GM23338 (cell line): ENCODE data around the gene TTLL9. TPM values are rescaled to one million over a fixed set of nuclear protein-coding genes. Genes with fewer than 3 reads are reported as not detected.

ENCODE experiments used
- ATAC-seq: fragments of 200-7000 bp; cut with Tn5 transposase; 3 replicates; pipeline ENCODE4 v1.9.1; 2020
- DNase-seq: peaks from one replicate; pipeline ENCODE4 v3.0.0-alpha.2; 2015; ENCODE audit warnings: low spot score
- H2AFZ ChIP-seq: fragments of 200-600 bp; sonication (generic); 2 replicates; pipeline ENCODE4 v1.8.0; 2016; ENCODE audit warnings: antibody characterized with exemption, mild to moderate bottlenecking, moderate library complexity
- H3F3A ChIP-seq: fragments of 200-600 bp; sonication (generic); replicated peaks from 2 replicates; pipeline ENCODE4 v1.8.0; 2017; ENCODE audit warnings: antibody characterized with exemption, mixed run types, low read depth
- H3K27ac ChIP-seq: fragments of 200-600 bp; sonication (generic); 2 replicates; pipeline ENCODE4 v1.6.1; 2016; ENCODE audit warnings: low read depth
- H3K27me3 ChIP-seq: fragments of 200-600 bp; sonication (generic); 2 replicates; pipeline ENCODE4 v1.8.0; 2016; ENCODE audit warnings: mild to moderate bottlenecking, mixed run types, moderate library complexity; ENCODE audit not compliant: insufficient read depth
- H3K36me3 ChIP-seq: fragments of 200-600 bp; sonication (generic); 2 replicates; pipeline ENCODE4 v1.8.0; 2016; ENCODE audit warnings: mild to moderate bottlenecking; ENCODE audit not compliant: insufficient read depth
- H3K4me1 ChIP-seq: fragments of 200-600 bp; sonication (generic); 2 replicates; pipeline ENCODE4 v1.8.0; 2016; ENCODE audit warnings: mild to moderate bottlenecking, moderate library complexity; ENCODE audit not compliant: insufficient read depth
- H3K4me2 ChIP-seq: fragments of 200-600 bp; sonication (generic); 2 replicates; pipeline ENCODE4 v1.7.1; 2017; ENCODE audit warnings: mixed run types
- H3K4me3 ChIP-seq: fragments of 200-600 bp; sonication (generic); 2 replicates; pipeline ENCODE4 v1.6.1; 2016; ENCODE audit warnings: mixed run types
- H3K79me2 ChIP-seq: fragments of 200-600 bp; sonication (generic); replicated peaks from 2 replicates; pipeline ENCODE4 v1.8.0; 2017; ENCODE audit warnings: mild to moderate bottlenecking; ENCODE audit not compliant: insufficient read depth
- H3K9me2 ChIP-seq: fragments of 200-600 bp; sonication (generic); 2 replicates; pipeline ENCODE4 v1.8.0; 2017; ENCODE audit not compliant: insufficient read depth
- H4K20me1 ChIP-seq: fragments of 200-600 bp; sonication (generic); replicated peaks from 2 replicates; pipeline ENCODE4 v1.8.0; 2017; ENCODE audit warnings: mild to moderate bottlenecking; ENCODE audit not compliant: insufficient read depth
- H3K27ac Mint-ChIP-seq: 2 replicates; pipeline ENCODE4 v1.8.0; 2020; ENCODE audit warnings: inconsistent platforms, mild to moderate bottlenecking, moderate library complexity, mixed read lengths
- H3K27me3 Mint-ChIP-seq: 3 replicates; pipeline ENCODE4 v1.8.0; 2022; ENCODE audit warnings: low read depth, mild to moderate bottlenecking, moderate library complexity, mixed read lengths, inconsistent platforms; ENCODE audit not compliant: insufficient read depth, poor library complexity
- H3K36me3 Mint-ChIP-seq: 3 replicates; pipeline ENCODE4 v1.8.0; 2021; ENCODE audit warnings: low read depth, mild to moderate bottlenecking, inconsistent platforms, moderate library complexity, mixed read lengths
- H3K4me1 Mint-ChIP-seq: 3 replicates; pipeline ENCODE4 v1.8.0; 2020; ENCODE audit warnings: mild to moderate bottlenecking, inconsistent platforms, mixed read lengths
- H3K4me3 Mint-ChIP-seq: 3 replicates; pipeline ENCODE4 v1.8.0; 2021; ENCODE audit warnings: moderate library complexity, mild to moderate bottlenecking, inconsistent platforms, mixed read lengths
- H3K9me3 Mint-ChIP-seq: 3 replicates; pipeline ENCODE4 v1.8.0; 2020; ENCODE audit warnings: moderate library complexity, mild to moderate bottlenecking, inconsistent platforms, mixed read lengths
- CTCF ChIP-seq, 2 experiments: fragments of 200-600 bp in 1 of 2; sonication (generic) in 1 of 2; conservative IDR thresholded peaks; 2 replicates each; pipeline versions ENCODE4 v1.5.1 to v1.6.1; 2016 to 2017; ENCODE audit warnings: antibody characterized with exemption in 2 of 2, low read depth in 2 of 2, mild to moderate bottlenecking in 2 of 2, moderate library complexity in 1 of 2
- ETS1 ChIP-seq: IDR thresholded peaks from 2 replicates; pipeline ENCODE4 v1.6.1; 2016; ENCODE audit warnings: antibody characterized with exemption
- EZH2phosphoT487 ChIP-seq: fragments of 200-600 bp; sonication (generic); IDR thresholded peaks from one replicate; pipeline ENCODE4 v1.8.1; 2018; ENCODE audit warnings: antibody characterized with exemption; ENCODE audit not compliant: unreplicated experiment
- JUNB ChIP-seq: IDR thresholded peaks from one replicate; pipeline ENCODE4 v1.6.1; 2016; ENCODE audit warnings: antibody characterized with exemption; ENCODE audit not compliant: unreplicated experiment
- STAT1 ChIP-seq: IDR thresholded peaks from one replicate; pipeline ENCODE4 v1.6.1; 2016; ENCODE audit warnings: antibody characterized with exemption; ENCODE audit not compliant: unreplicated experiment
- ZNF331 ChIP-seq: fragments of 250-450 bp; sonication (Bioruptor Pico); IDR thresholded peaks from 2 replicates; pipeline ENCODE4 v1.5.0; 2020; ENCODE audit warnings: low read depth, mild to moderate bottlenecking, moderate library complexity
- polyA plus RNA-seq: library from polyadenylated mRNA; unstranded; fragments of >200 nt; fragmentation: Nextera tagmentation; extraction: Ambion mirVana; gene quantifications from 2 replicates; pipeline ENCODE4 v1.2.1, GENCODE V29; 2016
- total RNA-seq: library from RNA; depleted of rRNA; stranded (reverse); fragments of >200 nt; shearing (Covaris generic); gene quantifications from 2 replicates; pipeline ENCODE4 v1.2.3, GENCODE V29; 2014
- TF ChIP-seq, protein P1 (sequence below): fragments of 250-450 bp; sonication (Bioruptor Pico); IDR thresholded peaks from 2 replicates; pipeline ENCODE4 v1.5.0; 2020; ENCODE audit warnings: mild to moderate bottlenecking, moderate library complexity

Gene TTLL9
- total and polyA plus RNA-seq, 2 experiments from 2014 or later = not detected

GRCh38 chr20:31934491-31934890 lies 64.1 kb downstream of the TTLL9 start:
- TF ChIP-seq EZH2phosphoT487 = no peak
- H3K27me3 Mint-ChIP-seq = peaks cover 6% of the 10 kb centered on the region
- H3K4me3 Mint-ChIP-seq = no peak overlapping the region
- H3K36me3 Mint-ChIP-seq = no peaks in the 10 kb centered on the region
- no peak overlapping the region for H2AFZ ChIP-seq
- DNase-seq (no peak), ATAC-seq (no peak)
- no peaks in the 10 kb centered on the region for H3K9me2 ChIP-seq
- H3K4me1 ChIP-seq = peaks cover 9% of the 10 kb centered on the region; the same call in 1 of the 2 replicates
- no peak overlapping the region for H3K27ac ChIP-seq
- no peaks in the 10 kb centered on the region for H3K27me3 ChIP-seq
- H3K4me1 Mint-ChIP-seq = peaks cover 3% of the 10 kb centered on the region
- H3K4me2 ChIP-seq = no peak overlapping the region
- H3K79me2 ChIP-seq = no peaks in the 10 kb centered on the region
- no peaks in the 10 kb centered on the region for H3F3A ChIP-seq
- no peaks in the 10 kb centered on the region for H4K20me1 ChIP-seq
- no peaks in the 10 kb centered on the region for H3K36me3 ChIP-seq
- H3K27ac Mint-ChIP-seq = no peak overlapping the region
- no peak overlapping the region for H3K4me3 ChIP-seq
- no peaks in the 10 kb centered on the region; the same call in 2 of the 3 replicates for H3K9me3 Mint-ChIP-seq

GRCh38 chr20:31934968-31935764 lies 64.7 kb downstream of the TTLL9 start:
- TF ChIP-seq CTCF (conservative IDR thresholded peaks at IDR 0.05; ENCODE audit: low read depth in 2 of 2) (peak; percentile 70 to 86), ETS1 (no peak), EZH2phosphoT487 (no peak), JUNB (no peak), ZNF331 (CRISPR knock-in tag) (no peak), STAT1 (no peak)
- TF ChIP-seq, protein P1, sequence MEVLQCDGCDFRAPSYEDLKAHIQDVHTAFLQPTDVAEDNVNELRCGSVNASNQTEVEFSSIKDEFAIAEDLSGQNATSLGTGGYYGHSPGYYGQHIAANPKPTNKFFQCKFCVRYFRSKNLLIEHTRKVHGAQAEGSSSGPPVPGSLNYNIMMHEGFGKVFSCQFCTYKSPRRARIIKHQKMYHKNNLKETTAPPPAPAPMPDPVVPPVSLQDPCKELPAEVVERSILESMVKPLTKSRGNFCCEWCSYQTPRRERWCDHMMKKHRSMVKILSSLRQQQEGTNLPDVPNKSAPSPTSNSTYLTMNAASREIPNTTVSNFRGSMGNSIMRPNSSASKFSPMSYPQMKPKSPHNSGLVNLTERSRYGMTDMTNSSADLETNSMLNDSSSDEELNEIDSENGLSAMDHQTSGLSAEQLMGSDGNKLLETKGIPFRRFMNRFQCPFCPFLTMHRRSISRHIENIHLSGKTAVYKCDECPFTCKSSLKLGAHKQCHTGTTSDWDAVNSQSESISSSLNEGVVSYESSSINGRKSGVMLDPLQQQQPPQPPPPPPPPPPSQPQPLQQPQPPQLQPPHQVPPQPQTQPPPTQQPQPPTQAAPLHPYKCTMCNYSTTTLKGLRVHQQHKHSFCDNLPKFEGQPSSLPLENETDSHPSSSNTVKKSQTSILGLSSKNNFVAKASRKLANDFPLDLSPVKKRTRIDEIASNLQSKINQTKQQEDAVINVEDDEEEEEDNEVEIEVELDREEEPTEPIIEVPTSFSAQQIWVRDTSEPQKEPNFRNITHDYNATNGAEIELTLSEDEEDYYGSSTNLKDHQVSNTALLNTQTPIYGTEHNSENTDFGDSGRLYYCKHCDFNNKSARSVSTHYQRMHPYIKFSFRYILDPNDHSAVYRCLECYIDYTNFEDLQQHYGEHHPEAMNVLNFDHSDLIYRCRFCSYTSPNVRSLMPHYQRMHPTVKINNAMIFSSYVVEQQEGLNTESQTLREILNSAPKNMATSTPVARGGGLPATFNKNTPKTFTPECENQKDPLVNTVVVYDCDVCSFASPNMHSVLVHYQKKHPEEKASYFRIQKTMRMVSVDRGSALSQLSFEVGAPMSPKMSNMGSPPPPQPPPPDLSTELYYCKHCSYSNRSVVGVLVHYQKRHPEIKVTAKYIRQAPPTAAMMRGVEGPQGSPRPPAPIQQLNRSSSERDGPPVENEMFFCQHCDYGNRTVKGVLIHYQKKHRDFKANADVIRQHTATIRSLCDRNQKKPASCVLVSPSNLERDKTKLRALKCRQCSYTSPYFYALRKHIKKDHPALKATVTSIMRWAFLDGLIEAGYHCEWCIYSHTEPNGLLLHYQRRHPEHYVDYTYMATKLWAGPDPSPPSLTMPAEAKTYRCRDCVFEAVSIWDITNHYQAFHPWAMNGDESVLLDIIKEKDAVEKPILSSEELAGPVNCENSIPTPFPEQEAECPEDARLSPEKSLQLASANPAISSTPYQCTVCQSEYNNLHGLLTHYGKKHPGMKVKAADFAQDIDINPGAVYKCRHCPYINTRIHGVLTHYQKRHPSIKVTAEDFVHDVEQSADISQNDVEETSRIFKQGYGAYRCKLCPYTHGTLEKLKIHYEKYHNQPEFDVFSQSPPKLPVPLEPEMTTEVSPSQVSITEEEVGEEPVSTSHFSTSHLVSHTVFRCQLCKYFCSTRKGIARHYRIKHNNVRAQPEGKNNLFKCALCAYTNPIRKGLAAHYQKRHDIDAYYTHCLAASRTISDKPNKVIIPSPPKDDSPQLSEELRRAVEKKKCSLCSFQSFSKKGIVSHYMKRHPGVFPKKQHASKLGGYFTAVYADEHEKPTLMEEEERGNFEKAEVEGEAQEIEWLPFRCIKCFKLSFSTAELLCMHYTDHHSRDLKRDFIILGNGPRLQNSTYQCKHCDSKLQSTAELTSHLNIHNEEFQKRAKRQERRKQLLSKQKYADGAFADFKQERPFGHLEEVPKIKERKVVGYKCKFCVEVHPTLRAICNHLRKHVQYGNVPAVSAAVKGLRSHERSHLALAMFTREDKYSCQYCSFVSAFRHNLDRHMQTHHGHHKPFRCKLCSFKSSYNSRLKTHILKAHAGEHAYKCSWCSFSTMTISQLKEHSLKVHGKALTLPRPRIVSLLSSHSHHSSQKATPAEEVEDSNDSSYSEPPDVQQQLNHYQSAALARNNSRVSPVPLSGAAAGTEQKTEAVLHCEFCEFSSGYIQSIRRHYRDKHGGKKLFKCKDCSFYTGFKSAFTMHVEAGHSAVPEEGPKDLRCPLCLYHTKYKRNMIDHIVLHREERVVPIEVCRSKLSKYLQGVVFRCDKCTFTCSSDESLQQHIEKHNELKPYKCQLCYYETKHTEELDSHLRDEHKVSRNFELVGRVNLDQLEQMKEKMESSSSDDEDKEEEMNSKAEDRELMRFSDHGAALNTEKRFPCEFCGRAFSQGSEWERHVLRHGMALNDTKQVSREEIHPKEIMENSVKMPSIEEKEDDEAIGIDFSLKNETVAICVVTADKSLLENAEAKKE (CRISPR knock-in tag) = no peak
- H3K27ac Mint-ChIP-seq = no peak overlapping the region
- Histone ChIP-seq H3K4me2 (0 out of 2 replicates have a peak overlapping the region, but pooled peaks have one; percentile 5), H3K4me1 (peaks cover 9% of the 10 kb centered on the region; the same call in 1 of the 2 replicates), H3K36me3 (no peaks in the 10 kb centered on the region), H4K20me1 (no peaks in the 10 kb centered on the region), H2AFZ (peak overlapping the region; percentile 94), H3K79me2 (no peaks in the 10 kb centered on the region), H3F3A (no peaks in the 10 kb centered on the region), H3K27ac (no peak overlapping the region), H3K4me3 (no peak overlapping the region), H3K27me3 (no peaks in the 10 kb centered on the region), H3K9me2 (no peaks in the 10 kb centered on the region)
- no peaks in the 10 kb centered on the region; the same call in 2 of the 3 replicates for H3K9me3 Mint-ChIP-seq
- H3K4me1 Mint-ChIP-seq = peaks cover 3% of the 10 kb centered on the region
- ATAC-seq = peak; percentile 91
- peak; percentile 94 for DNase-seq
- peaks cover 6% of the 10 kb centered on the region for H3K27me3 Mint-ChIP-seq
- H3K4me3 Mint-ChIP-seq = no peak overlapping the region
- no peaks in the 10 kb centered on the region for H3K36me3 Mint-ChIP-seq
